ENCODE results near the gene ILKAP.

DNA sequence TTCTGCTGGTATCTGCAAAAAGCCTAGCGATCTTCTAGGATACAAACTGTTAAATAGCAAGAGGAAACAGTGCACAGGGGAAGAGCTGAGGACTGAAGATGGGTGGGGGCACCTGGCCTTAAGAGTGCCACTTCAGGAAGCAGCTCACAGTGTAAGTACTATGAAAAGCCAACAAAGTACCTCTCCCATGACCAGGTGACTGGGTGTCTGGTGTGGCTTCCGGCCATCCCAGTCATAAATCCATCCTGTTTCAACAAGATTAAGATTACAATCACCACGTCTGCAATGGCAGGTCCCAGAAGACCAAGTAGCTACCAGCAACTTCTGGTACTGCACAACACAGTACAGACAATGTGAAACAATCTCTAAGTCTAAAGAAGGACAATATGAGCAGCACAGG lies 28.8 kb downstream of the ILKAP start:
- no peak for TF ChIP-seq EZH2phosphoT487 (IDR thresholded peaks at IDR 0.05; ENCODE audit: borderline replicate concordance)
- TF ChIP-seq, protein P1, sequence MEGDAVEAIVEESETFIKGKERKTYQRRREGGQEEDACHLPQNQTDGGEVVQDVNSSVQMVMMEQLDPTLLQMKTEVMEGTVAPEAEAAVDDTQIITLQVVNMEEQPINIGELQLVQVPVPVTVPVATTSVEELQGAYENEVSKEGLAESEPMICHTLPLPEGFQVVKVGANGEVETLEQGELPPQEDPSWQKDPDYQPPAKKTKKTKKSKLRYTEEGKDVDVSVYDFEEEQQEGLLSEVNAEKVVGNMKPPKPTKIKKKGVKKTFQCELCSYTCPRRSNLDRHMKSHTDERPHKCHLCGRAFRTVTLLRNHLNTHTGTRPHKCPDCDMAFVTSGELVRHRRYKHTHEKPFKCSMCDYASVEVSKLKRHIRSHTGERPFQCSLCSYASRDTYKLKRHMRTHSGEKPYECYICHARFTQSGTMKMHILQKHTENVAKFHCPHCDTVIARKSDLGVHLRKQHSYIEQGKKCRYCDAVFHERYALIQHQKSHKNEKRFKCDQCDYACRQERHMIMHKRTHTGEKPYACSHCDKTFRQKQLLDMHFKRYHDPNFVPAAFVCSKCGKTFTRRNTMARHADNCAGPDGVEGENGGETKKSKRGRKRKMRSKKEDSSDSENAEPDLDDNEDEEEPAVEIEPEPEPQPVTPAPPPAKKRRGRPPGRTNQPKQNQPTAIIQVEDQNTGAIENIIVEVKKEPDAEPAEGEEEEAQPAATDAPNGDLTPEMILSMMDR (IDR thresholded peaks at IDR 0.05 in 2 of 3, conservative IDR thresholded peaks at IDR 0.05 in 1 of 3; ENCODE audit: borderline replicate concordance in 1 of 3, insufficient read depth in 1 of 3, low read depth in 2 of 3, low read length in 2 of 3), result no peak
- TF ChIP-seq, protein P2, sequence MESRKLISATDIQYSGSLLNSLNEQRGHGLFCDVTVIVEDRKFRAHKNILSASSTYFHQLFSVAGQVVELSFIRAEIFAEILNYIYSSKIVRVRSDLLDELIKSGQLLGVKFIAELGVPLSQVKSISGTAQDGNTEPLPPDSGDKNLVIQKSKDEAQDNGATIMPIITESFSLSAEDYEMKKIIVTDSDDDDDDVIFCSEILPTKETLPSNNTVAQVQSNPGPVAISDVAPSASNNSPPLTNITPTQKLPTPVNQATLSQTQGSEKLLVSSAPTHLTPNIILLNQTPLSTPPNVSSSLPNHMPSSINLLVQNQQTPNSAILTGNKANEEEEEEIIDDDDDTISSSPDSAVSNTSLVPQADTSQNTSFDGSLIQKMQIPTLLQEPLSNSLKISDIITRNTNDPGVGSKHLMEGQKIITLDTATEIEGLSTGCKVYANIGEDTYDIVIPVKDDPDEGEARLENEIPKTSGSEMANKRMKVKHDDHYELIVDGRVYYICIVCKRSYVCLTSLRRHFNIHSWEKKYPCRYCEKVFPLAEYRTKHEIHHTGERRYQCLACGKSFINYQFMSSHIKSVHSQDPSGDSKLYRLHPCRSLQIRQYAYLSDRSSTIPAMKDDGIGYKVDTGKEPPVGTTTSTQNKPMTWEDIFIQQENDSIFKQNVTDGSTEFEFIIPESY (IDR thresholded peaks at IDR 0.05; ENCODE audit: extremely low read depth, insufficient replicate concordance, low read length), result no peak
